Breast epithelium (tissue), 3 donors: Measurements from ENCODE around the gene ATG2A.

Source experiments
- CTCF ChIP-seq, 3 donors: fragments of 450-650 bp; IDR thresholded peaks; one replicate each; pipeline ENCODE4 v1.5.1; 2016 to 2017; ENCODE audit warnings: antibody characterized with exemption in 3 of 3, mild to moderate bottlenecking in 3 of 3, moderate library complexity in 3 of 3
- POLR2AphosphoS5 ChIP-seq, 3 donors: sonication (generic); formaldehyde crosslinking; IDR thresholded peaks; one replicate each; pipeline ENCODE4 v1.6.1; 2017; ENCODE audit warnings: antibody characterized with exemption in 3 of 3

GRCh38 chr11:64897381-64898075 lies 19.5 kb downstream of the ATG2A start:
- TF ChIP-seq CTCF (IDR thresholded peaks at IDR 0.05) (no peak), POLR2AphosphoS5 (IDR thresholded peaks at IDR 0.05) (no peak)
